ENCODE results near the gene ARHGEF7.

Gene ARHGEF7

DNA sequence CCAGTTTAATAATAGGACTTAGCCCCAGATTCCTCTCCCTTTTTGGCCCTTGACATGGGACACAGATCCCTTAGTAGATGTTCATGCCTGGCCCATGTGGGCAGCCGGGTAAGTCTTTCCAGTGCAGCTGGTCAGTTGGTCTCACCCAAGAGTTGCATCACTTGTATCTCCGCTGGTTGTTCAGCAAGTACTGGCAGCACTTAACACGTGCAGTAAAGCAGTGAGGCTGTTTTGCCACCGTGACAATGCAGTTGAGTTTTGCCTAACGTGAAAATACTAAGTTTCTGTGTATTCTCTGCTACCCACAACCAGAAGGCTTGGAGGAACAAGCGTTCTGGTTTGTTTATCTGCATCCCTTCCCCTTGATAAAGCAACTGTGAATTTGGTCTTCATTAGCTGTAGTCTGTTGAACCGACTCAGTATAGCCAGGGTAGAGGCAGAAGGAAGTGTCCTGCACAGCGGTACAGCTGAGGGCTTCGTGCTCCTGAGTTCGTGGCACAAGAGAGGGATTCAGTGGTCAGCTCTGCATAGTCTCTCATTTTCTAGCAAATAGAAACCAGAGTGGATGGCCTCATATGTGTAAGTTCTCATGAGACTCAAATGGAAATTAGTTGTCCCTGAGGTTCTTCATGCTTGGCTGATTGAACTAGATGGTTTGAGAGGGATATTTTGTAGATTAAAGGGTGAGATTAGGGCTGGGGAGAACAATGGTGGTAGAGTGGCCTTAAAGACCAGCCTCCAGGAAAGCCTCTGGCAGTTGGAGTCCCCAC, 50.3 kb downstream of the ARHGEF7 start:
- Mint-ChIP-seq H3K4me3 (no peak overlapping the region), H3K36me3 (peaks cover 36% of the 10 kb centered on the region), H3K9me3 (no peaks in the 10 kb centered on the region), H3K27ac (no peak overlapping the region), H3K4me1 (peaks cover 64% of the 10 kb centered on the region)
- ATAC-seq (no peak), DNase-seq (ENCODE audit: low spot score in 2 of 2) (no peak)

DNA sequence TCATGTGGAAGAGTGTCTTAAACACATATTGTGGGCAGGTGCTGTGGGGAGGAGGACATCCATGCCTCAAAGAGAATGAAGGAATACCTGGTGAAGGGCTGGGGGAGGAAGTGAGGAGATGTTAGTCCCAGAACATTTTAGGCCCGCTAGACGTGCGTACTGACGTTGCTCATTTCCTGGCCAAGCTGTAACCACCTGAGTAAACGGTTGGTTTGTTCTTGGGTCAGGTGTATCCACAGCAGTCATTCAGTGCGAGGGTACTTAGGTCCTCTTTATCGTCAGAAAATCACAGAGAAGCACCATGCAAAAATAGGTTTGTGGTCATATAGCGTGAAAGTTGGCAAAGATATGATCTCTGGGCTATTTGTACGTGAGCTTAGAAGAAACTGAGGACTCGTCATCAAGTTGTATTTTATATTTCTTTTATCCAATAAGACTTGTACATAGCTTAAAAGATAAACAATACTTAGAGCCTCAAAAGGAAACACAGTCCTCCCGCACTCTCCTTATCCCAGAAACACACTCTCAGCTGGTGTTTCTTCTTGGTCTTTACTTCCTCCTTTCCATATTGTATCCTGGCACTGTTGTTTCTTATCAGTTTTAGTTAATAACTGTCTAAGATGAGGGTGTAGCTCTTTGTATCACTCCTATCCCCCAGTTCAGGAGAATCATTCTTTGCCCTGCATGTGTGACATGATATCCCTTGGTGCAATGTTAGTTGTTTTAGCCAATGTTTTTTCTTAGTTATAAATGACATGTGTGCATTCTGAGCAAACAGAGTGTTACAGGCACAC, 52.0 kb downstream of the ARHGEF7 start:
- Mint-ChIP-seq H3K36me3 (peaks cover 20% of the 10 kb centered on the region), H3K9me3 (no peaks in the 10 kb centered on the region), H3K4me3 (peak overlapping the region; percentile 4), H3K4me1 (peaks cover 60% of the 10 kb centered on the region), H3K27ac (peak overlapping the region; percentile 72)
- ATAC-seq: peak; percentile 75
- DNase-seq (ENCODE audit: low spot score in 2 of 2): no peak

DNA sequence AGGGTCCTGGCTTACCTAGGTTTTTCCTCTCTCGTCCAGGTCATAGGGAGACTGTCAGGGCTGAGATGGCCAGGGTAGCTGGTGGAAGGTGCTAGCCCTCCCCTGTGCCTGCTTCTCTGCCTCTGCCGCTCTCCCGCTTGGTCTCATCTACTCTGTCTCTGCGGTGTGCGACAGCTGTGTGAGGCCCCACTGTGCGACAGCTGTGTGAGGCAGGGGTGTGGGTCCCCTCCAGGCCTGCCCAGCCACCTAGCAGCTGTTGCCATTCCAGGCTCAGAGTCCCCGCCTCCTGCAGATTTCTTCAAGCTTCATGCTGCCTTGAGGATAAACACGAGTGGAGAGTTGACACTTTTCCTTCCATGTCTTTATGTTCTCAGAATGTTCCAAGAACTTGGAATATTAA, 53.0 kb downstream of the ARHGEF7 start:
- Mint-ChIP-seq H3K27ac (no peak overlapping the region), H3K9me3 (no peaks in the 10 kb centered on the region), H3K36me3 (peaks cover 15% of the 10 kb centered on the region), H3K4me3 (no peak overlapping the region), H3K4me1 (peaks cover 60% of the 10 kb centered on the region)
- no peak for DNase-seq (ENCODE audit: low spot score in 2 of 2)
- ATAC-seq: no peak

DNA sequence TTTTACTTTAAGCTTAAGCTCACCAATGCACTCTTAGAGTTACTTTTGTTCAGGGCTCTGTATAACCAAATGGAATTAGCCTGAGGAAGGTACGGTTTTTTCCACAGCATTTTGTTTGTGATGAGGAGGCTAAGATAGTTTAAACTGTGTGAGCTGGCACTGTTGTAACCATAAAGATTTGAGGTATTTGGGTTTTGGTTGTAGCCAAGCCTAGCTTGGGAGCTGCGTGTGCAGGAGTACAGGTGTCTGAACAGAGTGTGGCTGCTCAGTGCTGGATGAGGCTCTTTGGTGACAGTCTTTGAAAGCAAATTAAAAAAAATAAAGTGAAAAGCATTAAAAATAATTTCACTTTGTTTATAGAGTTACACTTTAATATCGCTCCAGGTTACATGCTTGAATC, 56.0 kb downstream of the ARHGEF7 start:
- H3K4me1 Mint-ChIP-seq: peaks cover 65% of the 10 kb centered on the region
- DNase-seq (ENCODE audit: low spot score in 2 of 2): no peak
- no peak for ATAC-seq
- peaks cover 19% of the 10 kb centered on the region for H3K36me3 Mint-ChIP-seq
- H3K27ac Mint-ChIP-seq: no peak overlapping the region
- H3K4me3 Mint-ChIP-seq: no peak overlapping the region
- H3K9me3 Mint-ChIP-seq: peaks cover 3% of the 10 kb centered on the region

DNA sequence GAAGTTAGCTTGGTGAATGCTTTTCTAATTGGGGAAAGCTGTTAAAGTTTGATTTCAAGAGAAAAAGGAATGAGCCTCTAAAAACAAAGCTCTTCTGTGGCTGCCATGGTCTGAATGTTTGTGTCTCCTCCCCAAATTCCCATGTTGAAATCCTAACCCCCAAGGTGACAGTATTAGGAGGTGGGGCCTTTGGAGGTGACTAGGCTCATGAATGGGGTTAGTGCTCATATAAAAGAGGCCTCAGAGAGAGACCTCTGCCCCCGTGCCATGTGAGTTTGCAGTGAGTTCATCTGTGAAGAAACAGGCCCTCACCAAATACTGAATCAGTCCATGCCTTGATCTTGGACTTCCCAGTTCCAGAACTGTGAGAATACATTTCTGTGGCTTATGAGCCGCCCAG, 56.5 kb downstream of the ARHGEF7 start:
- Mint-ChIP-seq H3K9me3 (peaks cover 3% of the 10 kb centered on the region), H3K36me3 (peaks cover 21% of the 10 kb centered on the region), H3K27ac (no peak overlapping the region), H3K4me3 (no peak overlapping the region), H3K4me1 (peaks cover 65% of the 10 kb centered on the region)
- no peak for DNase-seq (ENCODE audit: low spot score in 2 of 2)
- no peak for ATAC-seq

DNA sequence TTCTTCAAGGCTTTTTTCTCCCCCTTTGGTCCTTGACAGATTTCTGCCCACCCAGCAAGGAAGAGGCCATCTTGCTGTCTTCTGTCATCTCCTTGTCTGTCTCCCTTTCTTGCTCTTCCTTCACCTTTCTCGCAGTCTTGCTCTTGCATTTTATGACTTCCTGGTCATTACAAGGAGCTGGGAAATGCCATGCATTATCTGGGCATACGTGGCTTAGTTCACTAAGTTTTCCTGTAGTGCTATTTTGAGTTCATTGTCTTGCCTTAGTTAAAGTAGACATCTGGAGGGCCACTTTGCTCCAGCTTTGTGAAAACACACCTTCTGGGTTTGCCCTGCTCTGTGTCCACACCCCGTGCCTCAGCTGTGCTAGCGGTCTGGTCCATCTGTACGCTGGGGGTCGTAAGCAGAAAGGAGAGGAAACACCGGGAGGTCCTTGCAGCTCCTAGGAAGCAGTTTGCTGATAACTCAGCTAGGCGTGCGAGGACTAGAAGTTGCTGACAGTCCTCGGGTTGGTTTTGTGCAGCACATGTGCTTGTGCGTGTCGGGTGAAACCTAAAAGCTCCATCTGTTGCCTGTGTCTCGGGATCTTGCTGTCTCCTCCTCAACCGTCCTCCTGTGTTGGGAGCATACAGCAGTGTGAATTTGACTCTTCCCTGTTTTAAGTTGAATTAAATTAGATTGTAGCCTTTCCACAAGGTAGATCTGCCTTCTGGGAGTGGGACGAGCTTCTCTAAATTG, 59.4 kb downstream of the ARHGEF7 start:
- ATAC-seq: no peak
- no peak overlapping the region for H3K4me3 Mint-ChIP-seq
- no peak for DNase-seq (ENCODE audit: low spot score in 2 of 2)
- H3K4me1 Mint-ChIP-seq: peaks cover 61% of the 10 kb centered on the region
- peaks cover 3% of the 10 kb centered on the region for H3K9me3 Mint-ChIP-seq
- H3K36me3 Mint-ChIP-seq: peaks cover 16% of the 10 kb centered on the region
- H3K27ac Mint-ChIP-seq: peak overlapping the region; percentile 88

DNA sequence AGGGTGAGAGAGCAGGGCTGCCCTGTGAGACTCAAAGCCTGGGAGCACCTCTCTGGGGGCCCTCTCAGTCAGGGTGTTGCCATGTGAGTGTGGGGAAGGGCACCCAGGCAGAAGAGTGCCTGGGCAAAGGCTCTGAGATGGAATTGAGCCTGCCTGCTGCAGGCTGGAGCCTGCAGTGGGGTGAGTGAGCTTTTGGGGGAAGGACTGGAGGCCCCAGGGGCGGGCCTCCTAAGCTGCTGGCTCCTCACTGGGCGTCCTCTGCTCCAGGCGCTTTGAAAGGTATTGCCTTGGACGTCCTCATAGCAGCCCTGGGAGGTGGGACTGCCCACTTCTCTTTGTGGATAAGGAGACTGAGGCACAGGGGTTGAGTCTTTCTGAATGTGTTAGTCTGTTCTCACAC, 60.3 kb downstream of the ARHGEF7 start:
- Mint-ChIP-seq H3K9me3 (peaks cover 3% of the 10 kb centered on the region), H3K4me3 (no peak overlapping the region), H3K36me3 (peaks cover 16% of the 10 kb centered on the region), H3K27ac (peak overlapping the region; percentile 88), H3K4me1 (peaks cover 62% of the 10 kb centered on the region)
- DNase-seq (ENCODE audit: low spot score in 2 of 2): no peak
- ATAC-seq: no peak

DNA sequence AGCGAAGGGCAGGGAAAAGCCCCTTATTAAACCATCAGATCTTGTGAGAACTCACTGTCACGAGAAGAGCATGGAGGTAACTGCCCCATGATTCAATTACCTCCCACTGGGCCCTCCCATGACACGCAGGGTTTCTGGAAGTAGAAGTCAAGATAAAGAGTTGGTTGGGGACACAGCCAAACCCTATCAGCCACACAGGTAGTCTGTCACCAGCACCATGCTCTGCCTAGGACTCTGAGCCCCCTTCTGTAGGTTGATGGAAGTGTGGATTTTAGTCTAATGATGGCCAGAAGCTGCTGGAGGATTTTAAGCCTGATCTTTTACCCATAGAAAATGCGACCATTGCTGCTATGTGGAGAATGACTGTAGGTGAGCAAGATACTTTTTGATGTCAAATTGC, 60.8 kb downstream of the ARHGEF7 start:
- no peak for ATAC-seq
- H3K27ac Mint-ChIP-seq: peak overlapping the region; percentile 88
- H3K4me1 Mint-ChIP-seq: peaks cover 64% of the 10 kb centered on the region
- DNase-seq (ENCODE audit: low spot score in 2 of 2): no peak
- H3K4me3 Mint-ChIP-seq: no peak overlapping the region
- peaks cover 3% of the 10 kb centered on the region for H3K9me3 Mint-ChIP-seq
- peaks cover 16% of the 10 kb centered on the region for H3K36me3 Mint-ChIP-seq

DNA sequence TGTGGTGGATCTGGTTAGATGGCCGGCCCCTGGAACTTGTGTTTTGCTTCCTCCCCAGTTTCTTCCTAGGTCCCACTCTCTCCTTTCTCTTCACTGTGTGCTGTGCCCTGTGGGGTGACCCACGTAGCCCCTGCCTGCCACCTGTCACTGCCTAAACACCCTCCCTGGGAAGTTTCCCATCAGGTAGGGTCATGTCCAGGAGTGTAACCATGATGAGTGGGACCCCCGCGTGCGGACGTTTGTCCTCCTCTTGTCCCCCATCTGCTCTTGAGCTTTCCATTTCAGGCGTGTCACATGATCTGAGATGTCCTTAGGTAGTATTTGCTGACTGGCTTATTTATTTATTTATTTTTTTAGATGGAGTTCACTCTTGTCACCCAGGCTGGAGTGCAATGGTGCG, 61.3 kb downstream of the ARHGEF7 start:
- ATAC-seq (no peak), DNase-seq (ENCODE audit: low spot score in 2 of 2) (no peak)
- Mint-ChIP-seq H3K9me3 (peaks cover 3% of the 10 kb centered on the region), H3K4me3 (peak overlapping the region; percentile 58), H3K27ac (peak overlapping the region; percentile 88), H3K36me3 (peaks cover 18% of the 10 kb centered on the region), H3K4me1 (peaks cover 69% of the 10 kb centered on the region)

DNA sequence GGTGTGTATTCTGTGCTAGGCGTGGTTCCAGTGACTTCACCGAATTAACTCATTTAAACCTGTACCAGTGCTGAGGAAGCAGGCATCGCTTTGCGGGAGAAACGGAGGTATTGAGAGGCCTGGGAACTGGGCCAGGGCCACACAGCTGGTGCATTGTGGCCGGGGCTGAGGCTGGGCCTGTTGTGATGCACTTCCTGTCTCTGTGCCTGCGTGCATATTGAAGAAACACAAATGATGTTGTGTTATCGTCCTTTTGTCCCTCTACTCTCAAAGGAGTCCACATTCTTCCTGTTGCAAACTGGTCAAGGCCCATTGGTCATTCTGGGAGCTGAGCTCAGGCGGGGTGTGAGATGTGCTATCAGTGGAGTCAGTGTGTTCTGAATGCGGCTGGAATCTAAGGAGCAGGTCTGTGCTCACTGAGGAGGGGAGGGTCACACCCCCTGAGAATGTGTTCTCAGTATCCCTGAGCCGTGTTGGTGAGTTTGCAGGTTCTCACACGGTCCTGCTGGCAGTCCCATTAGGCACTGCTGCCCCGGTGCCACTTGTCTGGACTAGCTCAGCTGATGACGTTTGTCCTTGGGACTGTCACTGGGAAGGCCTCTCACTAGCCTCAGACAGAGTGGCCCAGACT, 62.1 kb downstream of the ARHGEF7 start:
- no peak for DNase-seq (ENCODE audit: low spot score in 2 of 2)
- Mint-ChIP-seq H3K36me3 (peaks cover 23% of the 10 kb centered on the region), H3K4me1 (peaks cover 75% of the 10 kb centered on the region), H3K4me3 (peak overlapping the region; percentile 58), H3K27ac (peak overlapping the region; percentile 88), H3K9me3 (peaks cover 3% of the 10 kb centered on the region)
- peak; percentile 97 for ATAC-seq

DNA sequence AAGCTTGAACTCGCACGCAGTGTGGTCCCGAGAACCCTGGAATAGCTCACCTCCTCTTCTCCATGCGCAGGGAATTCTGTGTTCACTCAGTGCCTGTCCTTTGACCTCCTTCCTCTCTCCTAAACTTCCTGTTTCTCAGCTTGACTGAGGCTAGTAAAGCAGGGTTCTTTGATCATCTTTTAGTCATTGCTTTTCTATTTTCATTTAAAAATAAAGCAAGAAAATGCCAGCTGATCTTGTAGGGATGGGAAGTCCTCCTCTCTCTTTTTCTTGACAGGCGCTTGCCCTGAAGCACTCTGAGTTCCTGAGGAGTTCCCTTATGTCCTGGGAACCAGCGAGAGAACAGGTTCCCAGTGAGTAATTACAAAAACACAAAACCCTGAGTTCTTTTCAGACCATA, 62.8 kb downstream of the ARHGEF7 start:
- no peak for ATAC-seq
- peak overlapping the region; percentile 58 for H3K4me3 Mint-ChIP-seq
- peak overlapping the region; percentile 88 for H3K27ac Mint-ChIP-seq

DNA sequence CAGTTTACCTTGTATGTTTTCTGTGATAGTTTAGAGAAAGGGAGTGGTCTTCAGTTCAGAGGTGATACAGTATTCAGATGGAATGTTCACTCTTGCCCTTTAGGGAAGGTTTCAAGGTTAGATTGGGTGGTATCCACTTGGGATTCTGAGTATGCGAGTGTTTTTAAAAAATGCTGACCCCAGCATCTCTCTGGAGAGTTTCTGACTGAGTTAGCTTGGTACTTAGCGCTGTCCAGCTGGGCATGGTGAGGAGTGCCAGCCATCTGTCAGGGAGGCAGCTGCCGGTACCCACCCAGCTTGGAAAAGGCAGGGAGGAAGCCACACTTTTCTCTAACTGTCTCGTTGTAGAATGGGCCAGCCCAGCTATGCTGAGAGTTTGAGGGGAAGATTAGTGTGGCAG, 63.3 kb downstream of the ARHGEF7 start:
- no peak for DNase-seq (ENCODE audit: low spot score in 2 of 2)
- peaks cover 86% of the 10 kb centered on the region for H3K4me1 Mint-ChIP-seq
- H3K9me3 Mint-ChIP-seq: peaks cover 3% of the 10 kb centered on the region
- H3K27ac Mint-ChIP-seq: peak overlapping the region; percentile 88
- no peak for ATAC-seq
- no peak overlapping the region for H3K4me3 Mint-ChIP-seq
- H3K36me3 Mint-ChIP-seq: peaks cover 16% of the 10 kb centered on the region

More for the DNA sequence above, 62.8 kb downstream of the ARHGEF7 start:
- DNase-seq (ENCODE audit: low spot score in 2 of 2): no peak
- Mint-ChIP-seq H3K4me1 (peaks cover 82% of the 10 kb centered on the region), H3K36me3 (peaks cover 21% of the 10 kb centered on the region), H3K9me3 (peaks cover 3% of the 10 kb centered on the region)

DNA sequence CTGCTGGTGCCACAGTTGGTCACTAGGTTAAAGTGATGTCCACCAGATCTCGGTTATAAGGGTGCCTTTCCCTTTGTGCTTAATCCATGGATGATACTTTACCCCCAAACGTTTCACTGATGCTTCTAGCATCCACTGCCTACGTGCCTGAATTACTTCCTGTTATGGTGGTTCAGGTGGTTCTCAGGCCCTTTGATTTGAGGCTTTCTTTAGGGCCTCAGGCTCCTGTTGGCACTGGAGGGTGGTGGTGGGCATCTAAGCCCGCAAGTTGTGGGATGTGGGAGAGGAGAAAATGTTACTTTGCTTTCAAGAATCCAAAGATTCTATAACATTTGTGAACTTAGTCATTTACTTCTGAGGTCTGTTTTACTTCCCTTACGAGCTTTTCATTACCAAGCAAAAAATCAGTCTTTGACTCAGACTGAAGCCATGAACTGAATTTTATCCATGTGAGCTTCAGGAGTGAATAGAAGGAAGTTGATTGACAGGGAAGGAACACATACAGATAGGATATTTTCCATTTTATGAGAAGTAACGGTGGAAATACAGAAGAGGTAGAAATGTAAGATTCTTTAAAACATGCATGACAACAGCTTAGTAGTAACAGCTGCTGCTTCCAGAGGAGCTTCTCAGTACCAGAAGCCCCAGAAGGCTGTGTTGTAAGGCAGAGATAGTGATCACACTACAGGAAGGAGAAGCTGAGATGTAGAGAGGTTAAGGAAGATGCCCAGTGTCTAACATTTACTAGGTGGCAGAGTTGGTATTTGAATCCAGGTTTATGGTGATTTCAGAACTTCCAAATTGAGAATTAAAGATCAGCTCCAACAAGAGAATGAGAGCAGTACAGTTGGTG, 65.0 kb downstream of the ARHGEF7 start:
- peaks cover 3% of the 10 kb centered on the region for H3K9me3 Mint-ChIP-seq
- peaks cover 92% of the 10 kb centered on the region for H3K4me1 Mint-ChIP-seq
- ATAC-seq: no peak
- DNase-seq (ENCODE audit: low spot score in 2 of 2): no peak
- H3K36me3 Mint-ChIP-seq: peaks cover 15% of the 10 kb centered on the region
- peak overlapping the region; percentile 59 for H3K27ac Mint-ChIP-seq
- peak overlapping the region; percentile 0 for H3K4me3 Mint-ChIP-seq

DNA sequence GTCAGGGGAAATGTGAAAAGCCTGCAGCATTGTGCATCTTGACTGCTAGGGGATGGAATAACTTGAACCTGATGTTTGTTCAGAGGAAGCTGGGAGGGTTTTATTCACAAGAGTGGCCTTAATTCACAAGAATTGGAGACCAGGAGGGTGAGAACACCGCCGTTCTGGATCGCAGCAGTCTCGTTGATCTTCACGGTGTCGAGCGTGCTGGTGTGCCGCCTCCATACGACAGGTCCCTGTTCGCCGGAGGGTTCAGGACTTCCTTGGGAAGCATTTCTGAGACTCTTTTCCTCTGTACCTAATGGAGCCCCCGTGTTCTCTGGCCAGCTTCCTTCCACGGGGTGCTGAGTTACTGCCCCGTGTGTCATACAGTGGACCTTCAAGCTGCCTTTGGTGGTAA, 66.9 kb downstream of the ARHGEF7 start:
- no peak for DNase-seq (ENCODE audit: low spot score in 2 of 2)
- Mint-ChIP-seq H3K9me3 (no peaks in the 10 kb centered on the region), H3K27ac (no peak overlapping the region), H3K4me3 (no peak overlapping the region), H3K4me1 (peaks cover 89% of the 10 kb centered on the region), H3K36me3 (peaks cover 7% of the 10 kb centered on the region)
- no peak for ATAC-seq
